Measurements from ENCODE around the gene SLC4A1AP.
A peak's percentile ranks its signal among the peaks of the same experiment; 100 is the strongest.

SLC4A1AP gene

DNA sequence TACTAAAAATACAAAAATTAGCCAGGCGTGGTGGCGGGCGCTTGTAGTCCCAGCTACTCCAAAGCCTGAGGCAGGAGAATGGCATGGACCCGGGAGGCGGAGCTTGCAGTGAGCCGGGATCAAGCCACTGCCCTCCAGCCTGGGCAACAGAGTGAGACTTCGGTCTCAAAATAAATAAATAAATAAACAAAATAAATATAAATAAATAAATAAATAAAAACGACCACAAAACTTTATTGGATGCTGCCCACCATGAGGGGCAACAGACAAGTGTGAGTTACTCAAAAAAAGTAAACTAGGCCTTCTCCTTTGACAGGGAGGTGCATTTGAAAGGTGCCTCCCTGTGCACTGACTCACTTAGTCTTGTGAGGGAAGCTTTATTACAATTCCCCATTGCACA is 50.4 kb downstream of the SLC4A1AP start:
- TF ChIP-seq, protein P1, sequence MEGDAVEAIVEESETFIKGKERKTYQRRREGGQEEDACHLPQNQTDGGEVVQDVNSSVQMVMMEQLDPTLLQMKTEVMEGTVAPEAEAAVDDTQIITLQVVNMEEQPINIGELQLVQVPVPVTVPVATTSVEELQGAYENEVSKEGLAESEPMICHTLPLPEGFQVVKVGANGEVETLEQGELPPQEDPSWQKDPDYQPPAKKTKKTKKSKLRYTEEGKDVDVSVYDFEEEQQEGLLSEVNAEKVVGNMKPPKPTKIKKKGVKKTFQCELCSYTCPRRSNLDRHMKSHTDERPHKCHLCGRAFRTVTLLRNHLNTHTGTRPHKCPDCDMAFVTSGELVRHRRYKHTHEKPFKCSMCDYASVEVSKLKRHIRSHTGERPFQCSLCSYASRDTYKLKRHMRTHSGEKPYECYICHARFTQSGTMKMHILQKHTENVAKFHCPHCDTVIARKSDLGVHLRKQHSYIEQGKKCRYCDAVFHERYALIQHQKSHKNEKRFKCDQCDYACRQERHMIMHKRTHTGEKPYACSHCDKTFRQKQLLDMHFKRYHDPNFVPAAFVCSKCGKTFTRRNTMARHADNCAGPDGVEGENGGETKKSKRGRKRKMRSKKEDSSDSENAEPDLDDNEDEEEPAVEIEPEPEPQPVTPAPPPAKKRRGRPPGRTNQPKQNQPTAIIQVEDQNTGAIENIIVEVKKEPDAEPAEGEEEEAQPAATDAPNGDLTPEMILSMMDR (IDR thresholded peaks at IDR 0.05; ENCODE audit: extremely low read depth, insufficient read depth, missing control alignments) = no peak
- in situ Hi-C loops (cut with MboI; ENCODE audit: low pct_unique_long_range_greater_than_20kb, low sequenced_read_pairs, unreplicated experiment) = no loop called here
- DNase-seq (ENCODE audit: low spot score) = no peak

DNA sequence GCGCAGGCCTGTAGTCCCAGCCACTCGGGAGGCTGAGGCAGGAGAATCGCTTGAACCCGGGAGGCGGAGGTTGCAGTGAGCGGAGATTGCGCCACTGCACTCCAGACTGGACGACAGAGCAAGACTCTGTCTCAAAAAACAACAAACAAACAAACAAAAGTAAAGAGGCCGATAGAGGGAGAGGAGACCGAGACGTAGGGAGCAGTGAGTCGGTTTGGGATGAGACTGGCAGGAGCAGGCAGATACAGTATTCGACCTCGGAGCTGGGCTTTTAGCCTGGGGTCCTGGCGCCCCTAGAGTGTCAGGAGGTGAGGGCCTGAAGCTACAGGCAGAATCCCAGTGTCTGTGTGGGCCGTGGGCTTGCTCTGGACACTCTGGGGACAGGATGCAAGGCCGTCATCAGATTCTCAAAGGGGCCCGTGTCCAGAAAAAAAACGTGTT is 51.2 kb downstream of the SLC4A1AP start:
- TF ChIP-seq, protein P1 (IDR thresholded peaks at IDR 0.05; ENCODE audit: extremely low read depth, insufficient read depth, missing control alignments) = no peak
- in situ Hi-C loops (cut with MboI; ENCODE audit: low pct_unique_long_range_greater_than_20kb, low sequenced_read_pairs, unreplicated experiment) = no loop called here
- no peak for DNase-seq (ENCODE audit: low spot score)

DNA sequence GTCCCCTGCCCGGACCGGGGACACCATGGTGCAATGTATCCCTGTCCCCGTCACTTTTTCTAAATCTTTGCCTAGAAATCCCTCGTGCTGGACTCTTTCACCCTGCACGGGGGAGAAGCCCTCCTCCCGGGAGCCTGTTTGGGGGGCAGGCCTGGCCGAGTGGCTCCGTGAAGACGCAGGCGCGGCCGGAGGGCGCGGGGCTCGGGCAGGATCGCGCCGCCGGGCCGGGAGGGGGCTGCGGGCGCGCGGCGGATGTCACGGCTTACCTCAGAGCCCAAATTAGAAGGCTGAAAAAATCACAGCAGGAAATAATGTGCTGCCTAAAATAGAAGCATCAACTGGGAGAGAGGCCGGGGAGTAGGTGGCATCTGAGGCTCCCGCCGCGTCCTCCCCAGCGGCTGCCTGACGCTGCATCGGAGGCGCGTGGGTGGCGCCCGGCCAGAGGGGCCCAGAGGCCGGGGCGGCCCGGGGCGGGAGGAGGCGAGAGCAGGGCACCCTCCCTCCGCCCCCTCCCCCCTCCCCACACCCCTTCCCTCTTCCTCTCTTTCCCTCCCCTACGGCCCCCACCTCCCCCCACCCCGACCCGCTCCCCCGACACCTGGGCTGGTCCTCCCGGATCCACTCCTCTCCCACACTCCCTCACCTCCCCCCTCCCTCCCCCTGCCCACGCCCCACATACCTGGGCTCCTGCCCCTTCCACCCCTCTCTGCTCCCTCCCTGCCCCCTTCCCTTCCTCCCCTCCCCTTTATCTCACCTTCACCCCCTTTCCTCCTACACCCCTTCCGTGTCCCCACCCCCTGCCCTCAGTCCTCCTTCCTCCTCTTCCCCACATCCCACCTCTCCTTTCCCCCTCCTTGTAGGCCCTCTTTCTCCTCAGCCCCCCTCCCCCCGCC is 51.9 kb downstream of the SLC4A1AP start:
- peak; percentile 72 for DNase-seq (ENCODE audit: low spot score)
- in situ Hi-C loops (cut with MboI; ENCODE audit: low pct_unique_long_range_greater_than_20kb, low sequenced_read_pairs, unreplicated experiment) = no loop called here
- TF ChIP-seq, protein P1 (IDR thresholded peaks at IDR 0.05; ENCODE audit: extremely low read depth, insufficient read depth, missing control alignments) = no peak

DNA sequence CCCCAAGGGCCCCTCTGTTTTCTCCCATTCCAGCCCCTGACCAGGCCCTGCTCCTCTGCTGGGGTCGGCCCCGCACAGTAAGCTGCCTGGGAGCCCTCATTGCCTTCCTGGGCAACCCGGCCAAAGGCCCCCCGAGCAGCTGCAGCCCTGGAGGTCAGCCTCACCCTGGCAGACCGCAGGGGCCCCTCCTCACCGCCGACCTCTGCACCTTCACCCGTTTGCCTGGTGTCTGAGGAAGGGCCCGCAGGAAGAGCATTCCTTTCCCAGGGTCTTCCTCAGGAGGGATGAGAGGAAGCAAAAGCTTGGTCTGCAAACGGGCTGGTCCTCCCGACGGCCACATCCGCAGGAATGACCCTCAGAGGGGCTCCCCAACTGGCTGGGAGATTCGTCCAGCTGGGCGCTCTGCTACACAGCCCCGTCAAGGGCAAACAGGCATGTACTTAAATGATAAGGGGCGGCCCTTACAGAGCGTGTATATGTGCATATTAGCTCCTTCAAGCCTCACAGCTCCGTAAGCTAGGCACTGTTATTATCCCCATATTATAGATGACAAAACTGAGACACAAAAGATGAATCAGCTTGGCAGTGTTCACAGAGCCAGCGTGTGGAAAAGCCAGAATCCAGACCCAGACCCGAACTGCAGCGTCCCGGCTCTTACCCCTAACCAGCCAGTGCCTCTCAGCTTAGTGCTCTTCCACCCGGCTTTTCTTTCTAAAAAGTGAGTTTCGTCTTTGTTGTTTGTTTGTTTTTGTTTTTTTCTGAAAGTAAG is 52.8 kb downstream of the SLC4A1AP start:
- in situ Hi-C loops (cut with MboI; ENCODE audit: low pct_unique_long_range_greater_than_20kb, low sequenced_read_pairs, unreplicated experiment) = no loop called here
- TF ChIP-seq, protein P1 (IDR thresholded peaks at IDR 0.05; ENCODE audit: extremely low read depth, insufficient read depth, missing control alignments) = no peak
- DNase-seq (ENCODE audit: low spot score) = no peak

DNA sequence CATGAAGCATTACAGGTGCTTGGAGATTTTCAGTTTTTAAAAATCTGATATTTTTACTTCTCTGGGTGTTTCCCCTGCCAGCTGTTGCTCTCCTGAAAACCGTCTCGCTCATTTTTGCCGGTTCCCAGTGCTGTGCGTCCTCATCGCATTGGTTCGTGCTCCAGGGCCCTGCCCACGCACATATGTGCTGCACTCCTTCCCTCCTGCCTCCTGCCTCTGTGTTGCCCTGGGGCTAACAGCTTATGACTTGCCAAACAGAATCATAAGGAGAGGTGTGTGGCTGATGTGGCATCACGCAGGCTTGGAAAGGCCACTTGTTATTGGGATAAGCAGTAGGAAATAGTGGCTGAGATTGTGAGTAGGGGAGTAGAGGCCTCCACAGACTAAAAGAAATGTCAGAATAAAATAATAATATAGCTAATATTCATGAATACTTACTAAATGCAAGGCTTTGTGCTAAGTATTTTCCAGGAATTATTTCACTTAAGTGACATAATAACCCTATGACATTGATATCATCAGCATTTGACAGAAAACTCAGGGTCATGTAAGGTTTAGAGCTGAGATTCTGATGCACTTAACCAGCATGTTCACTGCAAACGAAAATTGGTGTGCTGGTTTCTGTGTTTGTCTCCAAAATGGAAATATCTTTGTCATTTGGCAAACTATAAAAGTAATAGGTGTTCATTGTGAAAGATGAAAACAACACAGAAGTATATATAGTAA is 53.5 kb downstream of the SLC4A1AP start:
- in situ Hi-C loops (cut with MboI; ENCODE audit: low pct_unique_long_range_greater_than_20kb, low sequenced_read_pairs, unreplicated experiment) = no loop called here
- no peak for DNase-seq (ENCODE audit: low spot score)
- TF ChIP-seq, protein P1 (IDR thresholded peaks at IDR 0.05; ENCODE audit: extremely low read depth, insufficient read depth, missing control alignments) = no peak

DNA sequence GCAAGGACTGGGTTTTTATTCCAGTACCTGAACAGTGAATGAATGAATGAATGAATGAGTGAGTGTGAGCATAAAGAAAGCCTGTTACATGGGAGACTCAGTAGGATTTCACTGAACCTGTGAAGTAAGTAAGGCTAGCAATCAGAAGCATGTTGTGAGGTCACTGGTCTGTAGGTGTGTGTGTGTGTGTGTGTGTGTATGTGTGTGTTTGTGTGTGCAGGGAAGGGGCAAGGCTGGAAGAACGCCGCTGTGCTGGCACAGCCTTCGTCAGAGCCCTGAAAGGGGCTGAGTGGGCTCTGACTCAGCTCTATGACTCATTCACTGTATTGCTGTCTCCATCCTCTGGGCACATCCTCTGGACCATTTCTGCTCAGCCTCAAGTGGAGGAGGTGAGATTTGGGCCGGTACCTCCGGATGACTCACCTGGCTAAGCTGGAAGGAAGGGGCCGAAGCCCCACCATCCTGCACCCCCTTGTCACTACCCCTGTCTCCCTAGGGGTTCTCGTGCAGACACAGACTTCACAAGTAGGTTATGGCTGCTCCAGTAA is 56.4 kb downstream of the SLC4A1AP start:
- in situ Hi-C loops (cut with MboI; ENCODE audit: low pct_unique_long_range_greater_than_20kb, low sequenced_read_pairs, unreplicated experiment) = no loop called here
- TF ChIP-seq, protein P1 (IDR thresholded peaks at IDR 0.05; ENCODE audit: extremely low read depth, insufficient read depth, missing control alignments) = no peak
- no peak for DNase-seq (ENCODE audit: low spot score)
